Choroid plexus epithelial cell (primary cell): ENCODE measurements around the gene ELMO2.

ENCODE experiments used
- DNase-seq: peaks from one replicate; pipeline ENCODE4 v3.0.0-alpha.2; 2010; ENCODE audit warnings: low read depth
- H3K4me3 ChIP-seq: 2 replicates; pipeline ENCODE4 v1.5.1; 2011; ENCODE audit warnings: low read depth, mild to moderate bottlenecking, control low read depth, low read length, moderate library complexity
- TF ChIP-seq, protein P1 (sequence below): conservative IDR thresholded peaks from 2 replicates; pipeline ENCODE4 v1.5.1; 2011; ENCODE audit warnings: low read depth, mild to moderate bottlenecking, control low read depth, inconsistent platforms, low read length, moderate library complexity

ELMO2 gene

GRCh38 chr20:46351357-46352058 lies 54.9 kb downstream of the ELMO2 start:
- H3K4me3 ChIP-seq: no peak overlapping the region
- DNase-seq: no peak
- TF ChIP-seq, protein P1, sequence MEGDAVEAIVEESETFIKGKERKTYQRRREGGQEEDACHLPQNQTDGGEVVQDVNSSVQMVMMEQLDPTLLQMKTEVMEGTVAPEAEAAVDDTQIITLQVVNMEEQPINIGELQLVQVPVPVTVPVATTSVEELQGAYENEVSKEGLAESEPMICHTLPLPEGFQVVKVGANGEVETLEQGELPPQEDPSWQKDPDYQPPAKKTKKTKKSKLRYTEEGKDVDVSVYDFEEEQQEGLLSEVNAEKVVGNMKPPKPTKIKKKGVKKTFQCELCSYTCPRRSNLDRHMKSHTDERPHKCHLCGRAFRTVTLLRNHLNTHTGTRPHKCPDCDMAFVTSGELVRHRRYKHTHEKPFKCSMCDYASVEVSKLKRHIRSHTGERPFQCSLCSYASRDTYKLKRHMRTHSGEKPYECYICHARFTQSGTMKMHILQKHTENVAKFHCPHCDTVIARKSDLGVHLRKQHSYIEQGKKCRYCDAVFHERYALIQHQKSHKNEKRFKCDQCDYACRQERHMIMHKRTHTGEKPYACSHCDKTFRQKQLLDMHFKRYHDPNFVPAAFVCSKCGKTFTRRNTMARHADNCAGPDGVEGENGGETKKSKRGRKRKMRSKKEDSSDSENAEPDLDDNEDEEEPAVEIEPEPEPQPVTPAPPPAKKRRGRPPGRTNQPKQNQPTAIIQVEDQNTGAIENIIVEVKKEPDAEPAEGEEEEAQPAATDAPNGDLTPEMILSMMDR: no peak

DNA sequence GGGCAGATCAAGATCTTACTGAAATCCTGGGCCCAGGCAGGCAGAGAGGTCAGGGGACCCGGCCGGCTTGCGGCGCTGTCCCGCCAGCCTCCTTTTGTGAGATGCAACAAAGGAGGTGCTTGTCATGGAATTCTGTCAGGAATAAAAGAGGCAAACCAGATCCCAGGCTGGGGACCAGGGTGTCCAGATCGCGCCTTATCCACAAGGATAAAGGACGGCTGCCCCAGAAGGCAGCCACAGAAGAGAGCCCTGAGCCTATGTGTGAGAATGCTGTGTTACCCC lies 55.5 kb downstream of the ELMO2 start:
- TF ChIP-seq, protein P1: no peak
- no peak overlapping the region for H3K4me3 ChIP-seq
- DNase-seq: no peak

DNA sequence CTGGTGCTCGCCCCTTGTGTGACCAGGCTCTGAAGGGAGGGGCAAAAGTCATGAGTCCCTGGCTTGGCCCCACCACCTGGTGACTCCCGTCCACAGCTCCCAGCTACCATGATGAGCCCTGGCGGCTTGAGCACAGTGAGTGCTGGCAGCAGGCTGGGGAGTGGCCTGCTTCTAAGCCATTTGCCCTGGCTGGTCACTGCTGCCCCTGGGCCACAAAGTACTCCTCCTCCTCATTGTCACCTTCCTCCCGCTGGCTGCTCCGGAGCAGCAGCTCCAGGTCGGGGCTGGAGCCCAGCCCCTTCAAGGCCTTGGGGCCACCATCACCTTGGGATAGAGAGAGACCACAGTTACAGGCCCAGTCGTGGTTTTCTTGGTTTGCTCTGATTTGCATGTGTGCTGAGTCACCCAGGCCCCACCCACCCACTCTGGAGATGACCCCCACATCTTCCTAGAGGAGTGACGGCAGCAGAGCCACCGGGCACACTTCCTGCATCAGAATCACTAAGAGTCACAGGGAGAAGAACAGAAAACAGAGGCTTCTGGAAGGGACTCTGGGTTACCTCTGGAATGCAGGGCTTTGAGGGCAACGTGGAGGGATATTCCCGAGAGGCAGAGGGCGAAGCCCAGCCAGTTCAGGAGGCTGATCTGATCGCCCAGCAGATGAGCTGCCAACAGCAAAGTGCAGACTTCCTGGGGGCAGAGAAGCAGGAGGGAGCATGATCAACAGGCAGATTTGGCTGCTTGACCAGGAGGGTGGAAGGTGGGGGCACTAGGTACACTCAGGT lies 56.0 kb downstream of the ELMO2 start:
- TF ChIP-seq, protein P1: no peak
- DNase-seq: peak; percentile 92
- H3K4me3 ChIP-seq: no peak overlapping the region

GRCh38 chr20:46349742-46350056 lies 56.7 kb downstream of the ELMO2 start:
- no peak for DNase-seq
- H3K4me3 ChIP-seq: no peak overlapping the region
- TF ChIP-seq, protein P1: no peak

- DNase-seq: peak; percentile 59
- TF ChIP-seq, protein P1: peak; percentile 80
- H3K4me3 ChIP-seq: no peak overlapping the region
Observed at GRCh38 chr20:46349035-46349741, 57.2 kb downstream of the ELMO2 start.

DNA sequence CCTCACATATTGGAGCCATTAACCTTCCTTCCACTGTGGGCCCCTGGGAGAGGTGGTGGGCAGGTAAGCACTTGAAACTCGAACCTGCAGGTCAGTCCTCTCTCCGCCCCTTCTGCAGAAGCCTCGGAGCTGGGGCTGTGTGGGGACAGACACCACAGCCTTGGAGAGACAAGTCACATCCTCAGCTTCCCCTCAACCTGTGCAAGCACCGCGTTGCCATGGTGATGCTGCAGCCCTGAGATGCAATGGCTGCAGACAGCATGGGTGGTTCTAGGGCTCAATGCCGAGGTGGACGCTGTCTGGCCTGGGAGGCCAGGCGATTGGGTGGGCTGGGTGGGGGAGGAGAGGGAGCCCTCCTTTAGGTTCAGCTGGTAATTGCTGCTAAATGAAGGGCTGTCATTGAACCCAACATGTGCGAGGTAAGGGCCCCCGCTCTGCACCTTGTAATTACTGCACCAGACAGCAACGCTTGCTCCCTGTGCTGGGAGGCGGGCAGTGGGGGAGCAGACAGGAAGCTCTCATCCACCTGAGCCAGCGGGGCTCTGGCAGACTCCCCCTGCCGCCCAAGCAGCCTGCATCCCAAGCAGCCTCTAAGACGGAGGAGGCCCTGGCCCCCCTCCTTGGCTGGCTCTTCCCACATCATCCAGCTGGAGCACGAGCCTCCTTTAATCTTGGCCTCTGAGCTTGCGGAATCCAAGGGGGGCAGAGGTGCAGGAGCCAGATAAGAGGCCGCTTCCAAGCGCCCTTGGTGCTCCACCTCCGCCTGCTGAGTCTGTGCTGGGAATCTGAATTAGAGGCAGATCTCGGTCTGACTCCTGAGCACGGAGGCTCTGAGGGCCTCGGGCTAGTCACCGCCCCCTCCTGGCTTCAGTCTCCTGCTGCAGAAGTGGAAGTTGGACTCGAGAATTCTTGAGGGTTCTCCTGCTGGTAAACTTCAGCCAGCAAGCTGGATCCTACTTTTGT lies 58.3 kb downstream of the ELMO2 start:
- H3K4me3 ChIP-seq: no peak overlapping the region
- TF ChIP-seq, protein P1: peak; percentile 73
- DNase-seq: peak; percentile 75
